Measurements from ENCODE around the gene ZNF695.
"Not testable (repeated sequence)": the region's sequence is repeated elsewhere in the genome, so short reads cannot be mapped to it uniquely, and the experiment has no call there.

ZNF695 gene

DNA sequence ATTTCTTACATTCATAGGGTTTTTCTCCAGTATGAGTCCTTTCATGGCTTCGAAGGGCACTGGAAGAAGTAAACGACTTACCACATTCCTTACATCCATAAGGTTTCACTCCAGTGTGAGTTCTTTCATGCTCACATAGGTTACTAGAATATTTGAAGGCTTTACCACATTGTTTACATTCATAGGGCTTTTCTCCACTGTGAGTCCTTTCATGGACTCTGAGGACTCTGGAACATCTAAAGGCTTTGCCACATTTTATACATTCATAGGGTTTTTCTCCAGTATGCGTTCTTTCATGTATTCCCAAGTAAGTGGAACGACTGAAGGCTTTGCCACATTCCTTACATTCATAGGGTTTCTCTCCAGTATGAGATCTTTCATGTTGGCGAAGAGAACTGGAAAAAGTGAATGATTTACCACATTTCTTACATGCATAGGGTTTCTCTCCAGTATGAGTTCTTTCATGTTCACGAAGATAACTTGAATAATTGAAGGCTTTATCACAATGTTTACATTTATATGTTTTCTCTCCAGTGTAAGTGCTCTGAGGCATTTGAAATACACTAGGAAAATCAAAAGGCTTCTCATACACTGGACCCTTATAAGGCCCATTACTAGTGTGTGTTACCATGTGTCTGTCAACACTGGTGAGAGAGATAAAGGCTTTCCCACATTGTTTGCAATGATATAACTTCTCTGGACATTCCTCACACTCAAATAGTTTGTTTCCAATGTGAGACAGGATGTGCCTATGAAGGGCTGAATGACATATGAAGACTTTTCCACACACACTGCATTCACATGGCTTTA, 29.9 kb upstream of the ZNF695 start:
- TF ChIP-seq, protein P1, sequence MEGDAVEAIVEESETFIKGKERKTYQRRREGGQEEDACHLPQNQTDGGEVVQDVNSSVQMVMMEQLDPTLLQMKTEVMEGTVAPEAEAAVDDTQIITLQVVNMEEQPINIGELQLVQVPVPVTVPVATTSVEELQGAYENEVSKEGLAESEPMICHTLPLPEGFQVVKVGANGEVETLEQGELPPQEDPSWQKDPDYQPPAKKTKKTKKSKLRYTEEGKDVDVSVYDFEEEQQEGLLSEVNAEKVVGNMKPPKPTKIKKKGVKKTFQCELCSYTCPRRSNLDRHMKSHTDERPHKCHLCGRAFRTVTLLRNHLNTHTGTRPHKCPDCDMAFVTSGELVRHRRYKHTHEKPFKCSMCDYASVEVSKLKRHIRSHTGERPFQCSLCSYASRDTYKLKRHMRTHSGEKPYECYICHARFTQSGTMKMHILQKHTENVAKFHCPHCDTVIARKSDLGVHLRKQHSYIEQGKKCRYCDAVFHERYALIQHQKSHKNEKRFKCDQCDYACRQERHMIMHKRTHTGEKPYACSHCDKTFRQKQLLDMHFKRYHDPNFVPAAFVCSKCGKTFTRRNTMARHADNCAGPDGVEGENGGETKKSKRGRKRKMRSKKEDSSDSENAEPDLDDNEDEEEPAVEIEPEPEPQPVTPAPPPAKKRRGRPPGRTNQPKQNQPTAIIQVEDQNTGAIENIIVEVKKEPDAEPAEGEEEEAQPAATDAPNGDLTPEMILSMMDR (IDR thresholded peaks at IDR 0.05; ENCODE audit: control insufficient read depth, insufficient read depth, low read depth, low read length, missing control alignments) = no peak
- DNase-seq (ENCODE audit: low read depth) = no peak

DNA sequence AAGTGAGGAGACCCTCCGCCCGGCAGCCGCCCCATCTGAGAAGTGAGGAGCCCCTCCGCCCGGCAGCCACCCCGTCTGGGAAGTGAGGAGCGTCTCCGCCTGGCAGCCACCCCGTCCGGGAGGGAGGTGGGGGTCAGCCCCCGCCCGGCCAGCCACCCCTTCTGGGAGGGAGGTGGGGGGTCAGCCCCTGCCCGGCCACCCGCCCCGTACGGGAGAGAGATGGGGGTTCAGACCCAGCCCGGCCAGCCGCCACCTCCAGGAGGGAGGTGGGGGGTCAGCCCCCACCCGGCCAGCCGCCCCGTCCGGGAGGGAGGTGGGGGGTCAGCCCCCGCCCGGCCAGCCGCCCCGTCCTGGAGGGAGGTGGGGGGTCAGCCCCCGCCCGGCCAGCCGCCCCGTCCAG, 24.4 kb upstream of the ZNF695 start:
- DNase-seq (ENCODE audit: low read depth); H3K4me3 ChIP-seq (ENCODE audit: control insufficient read depth, low read depth, low read length): not testable (repeated sequence)

More for the DNA sequence above, 29.9 kb upstream of the ZNF695 start:
- no peak overlapping the region for H3K4me3 ChIP-seq (ENCODE audit: control insufficient read depth, low read depth, low read length)

DNA sequence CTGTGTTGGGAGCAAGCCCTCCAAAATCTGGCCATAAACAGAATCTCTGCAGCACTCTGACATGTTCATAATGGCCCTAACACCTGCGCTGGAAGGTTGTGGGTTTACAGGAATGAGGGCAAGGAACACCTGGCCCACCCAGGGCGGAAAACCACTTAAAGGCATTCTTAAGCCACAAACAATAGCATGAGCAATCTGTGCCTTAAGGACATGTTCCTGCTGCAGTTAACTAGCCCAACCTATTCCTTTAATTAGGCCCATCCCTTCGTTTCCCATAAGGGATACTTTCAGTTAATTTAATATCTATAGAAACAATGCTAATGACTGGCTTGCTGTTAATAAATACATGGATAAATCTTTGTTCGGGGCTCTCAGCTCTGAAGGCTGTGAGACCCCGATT, 16.8 kb upstream of the ZNF695 start:
- not testable (repeated sequence) for DNase-seq (ENCODE audit: low read depth); H3K4me3 ChIP-seq (ENCODE audit: control insufficient read depth, low read depth, low read length)

DNA sequence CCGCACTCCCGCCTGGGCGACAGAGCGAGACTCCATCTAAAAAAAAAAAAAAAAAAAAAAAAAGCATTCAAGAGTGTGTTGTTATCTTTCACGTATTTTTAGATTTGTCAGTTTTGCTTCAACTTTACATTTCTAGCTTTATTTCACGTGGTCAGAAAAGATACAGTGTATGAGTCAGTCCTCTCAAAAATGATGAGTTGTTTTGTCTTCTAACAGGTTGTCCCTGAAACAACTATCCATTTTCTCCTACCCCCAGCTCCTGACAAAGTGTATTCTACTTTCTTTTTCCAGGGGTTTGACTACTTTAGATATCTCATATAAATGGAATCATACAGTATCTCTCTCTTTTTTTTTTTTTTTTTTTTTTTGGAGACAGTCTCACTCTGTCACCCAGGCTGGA, 5.5 kb upstream of the ZNF695 start:
- no peak for DNase-seq (ENCODE audit: low read depth)

DNA sequence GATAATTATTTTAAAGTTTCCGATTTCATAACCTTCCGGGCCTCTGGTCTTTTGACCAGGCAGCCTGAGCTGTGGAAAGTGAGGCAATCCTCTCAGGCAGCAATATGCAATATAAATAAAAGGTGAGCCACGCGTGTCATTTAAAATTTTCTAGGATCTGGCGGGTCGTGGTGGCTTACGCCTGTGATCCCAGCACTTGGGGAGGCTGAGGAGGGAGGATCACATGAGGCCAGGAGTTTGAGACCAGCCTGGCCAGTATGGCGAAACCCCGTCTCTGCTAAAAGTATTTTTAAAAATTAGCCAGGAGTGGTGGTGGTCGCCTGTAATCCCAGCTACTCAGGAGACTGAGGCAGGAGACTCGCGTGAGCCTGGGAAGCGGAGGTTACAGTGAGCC, 546 bp upstream of the ZNF695 start:
- TF ChIP-seq, protein P1 (IDR thresholded peaks at IDR 0.05; ENCODE audit: control insufficient read depth, insufficient read depth, low read depth, low read length, missing control alignments) = no peak
- no peak for DNase-seq (ENCODE audit: low read depth)
- peak overlapping the region; percentile 86; the same call in 1 of the 2 replicates for H3K4me3 ChIP-seq (ENCODE audit: control insufficient read depth, low read depth, low read length)

More for the DNA sequence above, 5.5 kb upstream of the ZNF695 start:
- H3K4me3 ChIP-seq (ENCODE audit: control insufficient read depth, low read depth, low read length) = no peak overlapping the region
- TF ChIP-seq, protein P1 (IDR thresholded peaks at IDR 0.05; ENCODE audit: control insufficient read depth, insufficient read depth, low read depth, low read length, missing control alignments) = no peak

DNA sequence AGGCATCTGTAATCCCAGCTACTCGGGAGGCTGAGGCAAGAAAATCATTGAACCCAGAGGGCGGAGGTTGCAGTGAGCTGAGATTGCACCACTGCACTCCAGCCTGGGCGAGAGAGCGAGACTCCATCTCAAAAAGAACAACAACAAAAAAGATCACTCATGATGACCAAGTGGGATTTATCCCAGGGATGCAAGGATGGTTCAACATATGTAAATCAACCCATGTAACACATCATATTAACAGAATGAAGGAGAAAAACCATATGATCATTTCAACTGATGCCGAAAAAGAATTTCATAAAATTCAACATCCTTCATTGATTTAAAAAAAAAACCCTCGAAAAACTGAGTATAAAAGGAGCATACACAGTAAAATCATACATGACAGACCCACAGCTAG, 3.8 kb downstream of the ZNF695 start:
- H3K4me3 ChIP-seq (ENCODE audit: control insufficient read depth, low read depth, low read length); DNase-seq (ENCODE audit: low read depth): not testable (repeated sequence)

DNA sequence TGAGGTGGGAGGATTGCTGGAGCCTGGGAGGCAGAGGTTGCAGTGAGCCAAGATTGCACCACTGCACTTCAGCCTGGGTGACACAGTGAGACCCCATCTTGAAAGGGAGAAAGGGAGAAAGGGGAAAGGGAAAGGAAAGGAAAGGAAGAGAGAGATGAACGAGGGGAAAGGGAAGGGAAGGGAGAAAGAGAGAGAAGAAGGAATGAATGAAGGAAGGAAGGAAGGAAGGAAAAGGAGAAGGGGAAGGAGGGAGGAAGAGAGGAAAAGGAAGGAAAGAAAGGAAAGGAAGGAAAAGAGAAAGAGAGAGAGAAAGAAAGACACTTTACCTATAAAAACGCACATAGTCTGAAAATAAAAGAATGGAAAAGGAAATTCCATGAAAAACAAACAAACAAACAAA, 18.0 kb downstream of the ZNF695 start:
- no peak for DNase-seq (ENCODE audit: low read depth)
- H3K4me3 ChIP-seq (ENCODE audit: control insufficient read depth, low read depth, low read length) = no peak overlapping the region
- TF ChIP-seq, protein P1 (IDR thresholded peaks at IDR 0.05; ENCODE audit: control insufficient read depth, insufficient read depth, low read depth, low read length, missing control alignments) = no peak

DNA sequence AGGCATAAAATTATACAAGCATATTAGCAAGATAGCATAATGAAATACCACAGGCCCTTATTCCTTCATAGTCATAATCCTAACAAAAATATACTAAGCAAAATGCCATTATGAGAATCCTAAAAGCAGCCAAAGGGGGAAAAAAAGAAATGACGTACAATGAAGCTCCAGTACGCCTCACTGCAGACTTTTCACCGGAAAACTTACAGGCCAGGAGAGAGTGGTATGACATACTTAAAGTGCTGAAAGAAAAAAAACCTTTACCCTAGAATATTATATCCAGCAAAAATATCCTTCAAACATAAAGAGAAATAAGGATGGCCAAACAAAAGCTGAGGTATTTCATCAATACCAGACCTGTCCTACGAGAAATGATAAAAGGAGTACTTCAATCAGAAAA, 19.5 kb downstream of the ZNF695 start:
- no peak overlapping the region for H3K4me3 ChIP-seq (ENCODE audit: control insufficient read depth, low read depth, low read length)
- no peak for DNase-seq (ENCODE audit: low read depth)
- TF ChIP-seq, protein P1 (IDR thresholded peaks at IDR 0.05; ENCODE audit: control insufficient read depth, insufficient read depth, low read depth, low read length, missing control alignments) = no peak

Measured in AG09309 (cell line).